ENCODE data around the gene CEP63. TPM values are rescaled to one million over a fixed set of nuclear protein-coding genes. Genes with fewer than 3 reads are reported as not detected.

CEP63 gene
- total and polyA plus RNA-seq, 9 of the 15 experiments (the other 6 are each of a cell fraction or from before 2014, with no cell fraction given) = 5.1 to 17.8 (median 10.6) TPM

DNA sequence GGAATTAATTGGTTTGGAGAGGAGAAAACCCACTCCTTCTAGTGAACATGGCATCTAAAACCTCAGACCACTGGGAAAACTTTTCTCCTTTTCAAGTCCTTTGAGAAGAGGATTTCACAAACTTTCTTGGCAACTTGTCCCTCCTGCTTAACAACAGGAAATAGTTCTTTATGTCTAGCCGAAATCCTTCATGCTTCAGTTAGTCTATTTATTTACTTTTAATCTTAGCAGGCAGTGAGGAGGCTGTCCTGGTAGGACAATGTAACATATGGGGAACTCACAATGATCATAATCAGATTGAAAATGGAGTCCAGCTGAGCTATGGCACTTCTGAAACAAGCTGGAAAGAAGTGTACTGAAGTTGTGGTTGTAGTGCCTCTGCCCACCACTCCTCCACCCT is 114.3 kb downstream of the CEP63 start (continued):
- TF ChIP-seq, protein P1, sequence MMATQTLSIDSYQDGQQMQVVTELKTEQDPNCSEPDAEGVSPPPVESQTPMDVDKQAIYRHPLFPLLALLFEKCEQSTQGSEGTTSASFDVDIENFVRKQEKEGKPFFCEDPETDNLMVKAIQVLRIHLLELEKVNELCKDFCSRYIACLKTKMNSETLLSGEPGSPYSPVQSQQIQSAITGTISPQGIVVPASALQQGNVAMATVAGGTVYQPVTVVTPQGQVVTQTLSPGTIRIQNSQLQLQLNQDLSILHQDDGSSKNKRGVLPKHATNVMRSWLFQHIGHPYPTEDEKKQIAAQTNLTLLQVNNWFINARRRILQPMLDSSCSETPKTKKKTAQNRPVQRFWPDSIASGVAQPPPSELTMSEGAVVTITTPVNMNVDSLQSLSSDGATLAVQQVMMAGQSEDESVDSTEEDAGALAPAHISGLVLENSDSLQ (IDR thresholded peaks at IDR 0.05) = no peak
- no peak for TF ChIP-seq ZC3H11A (IDR thresholded peaks at IDR 0.05; ENCODE audit: low read depth, low read length)

DNA sequence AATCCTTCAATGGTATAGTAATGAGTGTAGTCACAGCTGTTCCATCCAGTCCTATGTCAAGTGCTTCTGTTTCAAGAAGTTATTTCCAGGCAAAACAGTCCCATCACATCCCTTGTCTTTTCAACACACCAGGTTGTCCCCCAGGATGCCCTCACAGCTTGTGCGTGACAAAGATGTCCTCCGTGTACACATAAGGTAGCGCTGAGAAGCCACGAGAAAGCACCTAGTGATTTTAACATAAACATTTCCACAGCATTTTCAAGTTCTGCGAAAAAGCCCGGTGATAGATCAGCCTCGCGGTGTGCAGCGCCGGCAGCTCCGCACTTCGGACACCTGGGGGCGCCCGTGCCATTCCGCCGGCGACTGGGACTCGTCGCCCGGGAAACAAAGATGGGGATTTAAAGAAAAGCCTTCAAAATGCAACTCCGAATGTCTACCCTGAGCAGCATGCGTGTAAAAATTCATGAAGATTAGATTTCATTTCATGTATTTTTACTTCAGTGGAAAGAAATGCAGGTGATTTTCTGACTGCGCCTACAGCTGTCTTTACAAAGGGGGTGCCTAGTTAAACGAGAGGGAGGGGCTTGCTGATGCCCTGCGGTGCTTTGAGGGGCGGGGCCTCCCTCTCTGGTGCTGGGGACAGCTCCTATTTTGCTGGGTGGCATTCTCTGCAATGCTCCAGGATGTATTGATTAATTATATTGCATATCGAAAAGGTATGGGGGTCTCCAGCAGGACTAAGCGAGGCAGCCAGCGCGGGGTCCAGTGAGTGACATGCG is 115.0 kb downstream of the CEP63 start:
- no peaks in the 10 kb centered on the region for H3K36me3 ChIP-seq (ENCODE audit: control insufficient read depth, insufficient read depth, low read length)
- peaks cover 0 to 16% of the 10 kb centered on the region in 2 experiments; a peak in 1 of 5 replicates for H3K27me3 ChIP-seq (ENCODE audit: control insufficient read depth in 2 of 2, insufficient read depth in 2 of 2, low read length in 2 of 2)
- ChIA-PET POLR2A (no interaction called here), CTCF (ENCODE audit: low intra/inter-chr PET ratio) (interaction anchor here (1.1 to 1.3 kb wide), 3 partner anchors 76 to 1294 kb away, joined by 4 to 6 read pairs (median 5); no protein-coding TSS in a partner anchor)
- FAIRE-seq (peak; percentile 37), DNase-seq (ENCODE audit: extremely low read depth in 1 of 4, low spot score in 3 of 4) (peak; percentile 58 to 74 (median 72)), ATAC-seq (peak; percentile 93)
- H3K79me2 ChIP-seq (ENCODE audit: control insufficient read depth, insufficient read depth, low read length) = no peaks in the 10 kb centered on the region
- no peaks in the 10 kb centered on the region for H3K9me3 ChIP-seq (replicated peaks; ENCODE audit: control insufficient read depth, insufficient read depth, low read depth, low read length)
- no peak overlapping the region for H3K27ac ChIP-seq (ENCODE audit: extremely low read depth, low read depth, low read length)
- 17% methylated on average over 27 of the region's 31 CpGs for WGBS (ENCODE audit: insufficient coverage, low coverage, missing lambda C conversion rate)
- in situ Hi-C loops (cut with MboI) = loop anchor here (5.0 kb wide), 1 partner anchor 86 kb away; no protein-coding TSS in a partner anchor
- no peak overlapping the region for H3K4me3 ChIP-seq
- H3K4me1 ChIP-seq (replicated peaks in 1 of 2; ENCODE audit: control insufficient read depth in 2 of 2, insufficient read depth in 2 of 2, low read length in 2 of 2) = no peaks in the 10 kb centered on the region
- intact Hi-C loops (cut with micrococcal nuclease) = loop anchor here (1.0 to 10.0 kb wide), 4 partner anchors 76 to 1294 kb away; no protein-coding TSS in a partner anchor
- BruUV-seq (replicated peaks) = no TSS peak
- no peak overlapping the region for H3K9ac ChIP-seq (ENCODE audit: insufficient read depth in 1 of 2, low read depth in 2 of 2, low read length in 2 of 2)
- H2AFZ ChIP-seq (ENCODE audit: low read depth, low read length) = no peak overlapping the region
- no peak overlapping the region for H3K4me2 ChIP-seq (ENCODE audit: insufficient read depth, low read length)
- no peaks in the 10 kb centered on the region for H3K9me1 ChIP-seq (ENCODE audit: control insufficient read depth, insufficient read depth, low read length)
- H4K20me1 ChIP-seq (replicated peaks; ENCODE audit: control insufficient read depth, insufficient read depth, low read length) = no peaks in the 10 kb centered on the region
- no peak for TF ChIP-seq POLR2AphosphoS2 (IDR thresholded peaks at IDR 0.05; ENCODE audit: low read length)
- no peak for TF ChIP-seq HDAC8 (tag; IDR thresholded peaks at IDR 0.05)
- no peak for TF ChIP-seq ILK (tag; IDR thresholded peaks at IDR 0.05; ENCODE audit: borderline replicate concordance, low read depth)
- TF ChIP-seq RFX1 (IDR thresholded peaks at IDR 0.05) = peak; percentile 75
- no peak for TF ChIP-seq FIP1L1 (IDR thresholded peaks at IDR 0.05; ENCODE audit: low read depth, low read length, poor library complexity, severe bottlenecking)
- TF ChIP-seq NFIX (CRISPR knock-in tag; IDR thresholded peaks at IDR 0.05; ENCODE audit: low read depth) = no peak
- TF ChIP-seq, protein P2, sequence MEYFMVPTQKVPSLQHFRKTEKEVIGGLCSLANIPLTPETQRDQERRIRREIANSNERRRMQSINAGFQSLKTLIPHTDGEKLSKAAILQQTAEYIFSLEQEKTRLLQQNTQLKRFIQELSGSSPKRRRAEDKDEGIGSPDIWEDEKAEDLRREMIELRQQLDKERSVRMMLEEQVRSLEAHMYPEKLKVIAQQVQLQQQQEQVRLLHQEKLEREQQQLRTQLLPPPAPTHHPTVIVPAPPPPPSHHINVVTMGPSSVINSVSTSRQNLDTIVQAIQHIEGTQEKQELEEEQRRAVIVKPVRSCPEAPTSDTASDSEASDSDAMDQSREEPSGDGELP (CRISPR knock-in tag; IDR thresholded peaks at IDR 0.05; ENCODE audit: borderline replicate concordance) = no peak
- TF ChIP-seq SMARCB1 (IDR thresholded peaks at IDR 0.05; ENCODE audit: insufficient read length, low read depth) = no peak
- TF ChIP-seq, protein P3, sequence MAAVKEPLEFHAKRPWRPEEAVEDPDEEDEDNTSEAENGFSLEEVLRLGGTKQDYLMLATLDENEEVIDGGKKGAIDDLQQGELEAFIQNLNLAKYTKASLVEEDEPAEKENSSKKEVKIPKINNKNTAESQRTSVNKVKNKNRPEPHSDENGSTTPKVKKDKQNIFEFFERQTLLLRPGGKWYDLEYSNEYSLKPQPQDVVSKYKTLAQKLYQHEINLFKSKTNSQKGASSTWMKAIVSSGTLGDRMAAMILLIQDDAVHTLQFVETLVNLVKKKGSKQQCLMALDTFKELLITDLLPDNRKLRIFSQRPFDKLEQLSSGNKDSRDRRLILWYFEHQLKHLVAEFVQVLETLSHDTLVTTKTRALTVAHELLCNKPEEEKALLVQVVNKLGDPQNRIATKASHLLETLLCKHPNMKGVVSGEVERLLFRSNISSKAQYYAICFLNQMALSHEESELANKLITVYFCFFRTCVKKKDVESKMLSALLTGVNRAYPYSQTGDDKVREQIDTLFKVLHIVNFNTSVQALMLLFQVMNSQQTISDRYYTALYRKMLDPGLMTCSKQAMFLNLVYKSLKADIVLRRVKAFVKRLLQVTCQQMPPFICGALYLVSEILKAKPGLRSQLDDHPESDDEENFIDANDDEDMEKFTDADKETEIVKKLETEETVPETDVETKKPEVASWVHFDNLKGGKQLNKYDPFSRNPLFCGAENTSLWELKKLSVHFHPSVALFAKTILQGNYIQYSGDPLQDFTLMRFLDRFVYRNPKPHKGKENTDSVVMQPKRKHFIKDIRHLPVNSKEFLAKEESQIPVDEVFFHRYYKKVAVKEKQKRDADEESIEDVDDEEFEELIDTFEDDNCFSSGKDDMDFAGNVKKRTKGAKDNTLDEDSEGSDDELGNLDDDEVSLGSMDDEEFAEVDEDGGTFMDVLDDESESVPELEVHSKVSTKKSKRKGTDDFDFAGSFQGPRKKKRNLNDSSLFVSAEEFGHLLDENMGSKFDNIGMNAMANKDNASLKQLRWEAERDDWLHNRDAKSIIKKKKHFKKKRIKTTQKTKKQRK (IDR thresholded peaks at IDR 0.05; ENCODE audit: borderline replicate concordance, low read depth, low read length) = no peak
